LHCN-M2 (cell line): ENCODE measurements around the gene CCNDBP1. TPM values are rescaled to one million over a fixed set of nuclear protein-coding genes. Genes with fewer than 3 reads are reported as not detected.

Experiments used
- DNase-seq: peaks from one replicate; pipeline ENCODE4 v3.0.0-alpha.2; 2012; ENCODE audit warnings: low read depth
- total RNA-seq: library from RNA; depleted of rRNA; stranded (reverse); fragments of >200 nt; gene quantifications from 2 replicates; pipeline ENCODE4 v1.2.3, GENCODE V29; 2014; rRNA removed

Gene CCNDBP1
- total RNA-seq, 1 experiment from 2014 or later, result 53.2 TPM

- DNase-seq, result no peak
Observed at GRCh38 chr15:43243020-43243645, 57.9 kb downstream of the CCNDBP1 start.

GRCh38 chr15:43244092-43244491 lies 58.9 kb downstream of the CCNDBP1 start:
- DNase-seq, result no peak

GRCh38 chr15:43246261-43246774 lies 61.1 kb downstream of the CCNDBP1 start:
- DNase-seq, result no peak

Other genes with a start within 250 kb of the CCNDBP1 start
- gene UBR1, start 79.4 kb upstream of the CCNDBP1 start, total RNA-seq, result 23.0 and 24.7 TPM in 2 replicates
- 5.2 and 5.7 TPM in 2 replicates for gene TMEM62, start 51.8 kb upstream of the CCNDBP1 start, total RNA-seq
- gene EPB42, start 35.6 kb downstream of the CCNDBP1 start, total RNA-seq, result not detected in 2 replicates
- gene TGM5, start 81.5 kb downstream of the CCNDBP1 start, total RNA-seq, result 0.64 TPM in 1 of 2 replicates, not detected in the other
- not detected in 2 replicates for gene TGM7, start 116.9 kb downstream of the CCNDBP1 start, total RNA-seq
- 10.4 and 13.8 TPM in 2 replicates for gene LCMT2, start 145.2 kb downstream of the CCNDBP1 start, total RNA-seq
- 20.8 and 24.2 TPM in 2 replicates for gene ZSCAN29, start 185.6 kb downstream of the CCNDBP1 start, total RNA-seq
- 13.8 and 15.6 TPM in 2 replicates for gene TUBGCP4, start 185.7 kb downstream of the CCNDBP1 start, total RNA-seq